HG02759 (cell line): ENCODE data around the gene ABHD8.

ENCODE experiments used
- ATAC-seq: cut with Tn5 transposase; IDR thresholded peaks from one replicate; pipeline ENCODE4 v1.9.1; 2021; ENCODE audit warnings: mild to moderate bottlenecking, moderate library complexity; ENCODE audit not compliant: unreplicated experiment

ABHD8 gene

GRCh38 chr19:17266975-17267788 is 36.0 kb downstream of the ABHD8 start, which contains the start of gene BABAM1:
TSS of gene BABAM1 (plus strand) at chr19:17267443. CDS start at chr19:17268807, 1,364 bp downstream.
- ATAC-seq = peak; percentile 90

- ATAC-seq = no peak
These were observed 36.6 kb downstream of the ABHD8 start for GRCh38 chr19:17266589-17266974.

GRCh38 chr19:17266026-17266425 is 37.2 kb downstream of the ABHD8 start:
- ATAC-seq = no peak

- no peak for ATAC-seq
These were observed 38.6 kb downstream of the ABHD8 start, which contains the start of gene USHBP1 for GRCh38 chr19:17264641-17264979. TSS of gene USHBP1 (minus strand) at chr19:17264745. CDS start at chr19:17264299, 446 bp downstream.

GRCh38 chr19:17263712-17264640 is 39.2 kb downstream of the ABHD8 start:
- no peak for ATAC-seq

GRCh38 chr19:17262557-17262956 is 40.7 kb downstream of the ABHD8 start:
- no peak for ATAC-seq

- peak; percentile 78 for ATAC-seq
These were observed 42.3 kb downstream of the ABHD8 start for GRCh38 chr19:17260842-17261325.

- no peak for ATAC-seq
These were observed 43.3 kb downstream of the ABHD8 start for GRCh38 chr19:17259934-17260333.

GRCh38 chr19:17259118-17259780 is 44.0 kb downstream of the ABHD8 start:
- ATAC-seq = no peak

GRCh38 chr19:17256130-17256529 is 47.1 kb downstream of the ABHD8 start:
- ATAC-seq = no peak

- no peak for ATAC-seq
These were observed 48.0 kb downstream of the ABHD8 start for GRCh38 chr19:17255150-17255621.

- ATAC-seq = no peak
These were observed 48.6 kb downstream of the ABHD8 start for GRCh38 chr19:17254636-17255035.

GRCh38 chr19:17249887-17250548 is 53.2 kb downstream of the ABHD8 start:
- no peak for ATAC-seq

GRCh38 chr19:17248011-17248776 is 55.0 kb downstream of the ABHD8 start:
- ATAC-seq = no peak

- peak; percentile 17 for ATAC-seq
These were observed 56.4 kb downstream of the ABHD8 start for GRCh38 chr19:17246681-17247425.

- no peak for ATAC-seq
These were observed 57.7 kb downstream of the ABHD8 start, which contains the start of gene NR2F6 for GRCh38 chr19:17245535-17245984. TSS of gene NR2F6 (minus strand) at chr19:17245919. CDS start at chr19:17245220, 699 bp downstream.

GRCh38 chr19:17244618-17245534 is 58.3 kb downstream of the ABHD8 start:
- peak; percentile 12 for ATAC-seq
